ENCODE data around the gene ZNF841. TPM values are rescaled to one million over a fixed set of nuclear protein-coding genes. Genes with fewer than 3 reads are reported as not detected.

Gene ZNF841
- total RNA-seq, 1 donor from 2014 or later: 24.3 TPM

- TF ChIP-seq, protein P1, sequence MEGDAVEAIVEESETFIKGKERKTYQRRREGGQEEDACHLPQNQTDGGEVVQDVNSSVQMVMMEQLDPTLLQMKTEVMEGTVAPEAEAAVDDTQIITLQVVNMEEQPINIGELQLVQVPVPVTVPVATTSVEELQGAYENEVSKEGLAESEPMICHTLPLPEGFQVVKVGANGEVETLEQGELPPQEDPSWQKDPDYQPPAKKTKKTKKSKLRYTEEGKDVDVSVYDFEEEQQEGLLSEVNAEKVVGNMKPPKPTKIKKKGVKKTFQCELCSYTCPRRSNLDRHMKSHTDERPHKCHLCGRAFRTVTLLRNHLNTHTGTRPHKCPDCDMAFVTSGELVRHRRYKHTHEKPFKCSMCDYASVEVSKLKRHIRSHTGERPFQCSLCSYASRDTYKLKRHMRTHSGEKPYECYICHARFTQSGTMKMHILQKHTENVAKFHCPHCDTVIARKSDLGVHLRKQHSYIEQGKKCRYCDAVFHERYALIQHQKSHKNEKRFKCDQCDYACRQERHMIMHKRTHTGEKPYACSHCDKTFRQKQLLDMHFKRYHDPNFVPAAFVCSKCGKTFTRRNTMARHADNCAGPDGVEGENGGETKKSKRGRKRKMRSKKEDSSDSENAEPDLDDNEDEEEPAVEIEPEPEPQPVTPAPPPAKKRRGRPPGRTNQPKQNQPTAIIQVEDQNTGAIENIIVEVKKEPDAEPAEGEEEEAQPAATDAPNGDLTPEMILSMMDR (IDR thresholded peaks at IDR 0.05): no peak
- Mint-ChIP-seq H3K36me3 (ENCODE audit: low read depth) (peaks cover 83% of the 10 kb centered on the region), H3K4me1 (ENCODE audit: low read depth) (no peaks in the 10 kb centered on the region), H3K9me3 (ENCODE audit: low read depth) (peaks cover 82% of the 10 kb centered on the region), H3K4me3 (ENCODE audit: unreplicated experiment) (no peak overlapping the region), H3K27ac (ENCODE audit: unreplicated experiment) (no peak overlapping the region), H3K27me3 (ENCODE audit: low read depth) (no peaks in the 10 kb centered on the region)
- DNase-seq (ENCODE audit: low spot score): no peak
These were observed 19.1 kb upstream of the ZNF841 start for GRCh38 chr19:52114691-52115090.

DNA sequence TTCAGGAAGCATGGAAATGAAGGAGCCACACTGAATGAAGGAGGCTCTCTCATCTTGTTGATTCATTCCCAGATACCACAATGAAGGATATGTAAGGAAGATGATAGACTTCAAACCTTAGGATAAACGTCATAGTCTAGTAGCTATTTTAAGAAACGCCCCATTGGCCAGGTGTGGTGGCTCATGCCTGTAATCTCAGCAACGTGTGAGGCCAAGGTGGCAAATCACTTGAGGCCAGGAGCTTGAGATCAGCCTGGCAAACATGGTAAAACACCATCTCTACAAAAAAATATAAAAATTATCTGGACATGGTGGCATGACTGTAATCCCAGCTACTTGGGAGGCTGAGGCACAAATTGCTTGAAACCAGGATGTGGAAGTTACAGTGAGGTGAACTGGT lies 17.1 kb upstream of the ZNF841 start:
- TF ChIP-seq, protein P1 (IDR thresholded peaks at IDR 0.05): no peak
- H3K36me3 Mint-ChIP-seq (ENCODE audit: low read depth): peaks cover 67% of the 10 kb centered on the region
- H3K27ac Mint-ChIP-seq (ENCODE audit: unreplicated experiment): no peak overlapping the region
- H3K4me1 Mint-ChIP-seq (ENCODE audit: low read depth): no peaks in the 10 kb centered on the region
- DNase-seq (ENCODE audit: low spot score): no peak
- H3K4me3 Mint-ChIP-seq (ENCODE audit: unreplicated experiment): no peak overlapping the region
- H3K27me3 Mint-ChIP-seq (ENCODE audit: low read depth): no peaks in the 10 kb centered on the region
- peaks cover 76% of the 10 kb centered on the region for H3K9me3 Mint-ChIP-seq (ENCODE audit: low read depth)

DNA sequence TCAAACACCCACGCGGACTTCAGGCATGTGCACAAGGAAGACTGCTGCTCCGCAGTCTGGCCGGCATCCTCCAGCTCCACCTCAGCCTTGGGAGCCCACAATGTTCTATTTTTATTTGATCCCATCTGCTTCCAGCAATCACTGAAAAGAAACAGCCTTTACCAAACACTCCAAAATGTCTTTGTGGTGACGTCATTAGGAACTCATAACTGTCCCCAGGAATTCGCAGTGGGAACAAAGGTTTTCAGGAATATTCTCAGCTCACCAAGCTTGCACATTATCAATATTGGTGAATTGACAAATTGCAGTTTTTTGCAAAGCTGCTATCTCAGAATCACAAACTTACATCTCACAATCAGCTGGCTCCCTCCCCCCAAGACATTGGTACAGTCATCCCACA lies 15.2 kb upstream of the ZNF841 start:
- no peaks in the 10 kb centered on the region for H3K4me1 Mint-ChIP-seq (ENCODE audit: low read depth)
- H3K9me3 Mint-ChIP-seq (ENCODE audit: low read depth): peaks cover 73% of the 10 kb centered on the region

DNA sequence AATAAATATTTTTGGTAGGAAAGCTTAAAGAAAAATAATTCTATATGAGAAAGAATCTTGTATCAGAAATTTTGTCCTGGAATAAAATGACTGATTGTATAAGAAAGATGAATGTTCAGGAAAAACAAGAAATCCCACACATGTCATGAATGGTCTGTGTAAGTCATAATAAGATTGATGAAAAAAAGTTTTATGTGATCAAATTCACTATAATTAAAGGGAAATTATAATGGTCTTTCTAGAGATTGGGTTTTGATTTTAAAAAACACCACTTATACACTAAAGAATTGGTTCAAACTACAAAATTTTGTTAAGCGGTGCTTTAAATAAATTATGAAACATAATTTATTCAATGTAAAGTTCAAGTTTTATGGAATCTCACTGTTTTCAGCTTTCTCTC lies 7.2 kb upstream of the ZNF841 start:
- no peaks in the 10 kb centered on the region for H3K27me3 Mint-ChIP-seq (ENCODE audit: low read depth)
- H3K9me3 Mint-ChIP-seq (ENCODE audit: low read depth): peaks cover 39% of the 10 kb centered on the region
- no peak overlapping the region for H3K4me3 Mint-ChIP-seq (ENCODE audit: unreplicated experiment)
- H3K27ac Mint-ChIP-seq (ENCODE audit: unreplicated experiment): no peak overlapping the region
- TF ChIP-seq, protein P1 (IDR thresholded peaks at IDR 0.05): no peak
- DNase-seq (ENCODE audit: low spot score): no peak
- no peaks in the 10 kb centered on the region for H3K4me1 Mint-ChIP-seq (ENCODE audit: low read depth)
- peaks cover 13% of the 10 kb centered on the region for H3K36me3 Mint-ChIP-seq (ENCODE audit: low read depth)

More for the DNA sequence above, 15.2 kb upstream of the ZNF841 start:
- no peak for DNase-seq (ENCODE audit: low spot score)
- H3K36me3 Mint-ChIP-seq (ENCODE audit: low read depth): peaks cover 61% of the 10 kb centered on the region
- H3K4me3 Mint-ChIP-seq (ENCODE audit: unreplicated experiment): no peak overlapping the region
- no peak overlapping the region for H3K27ac Mint-ChIP-seq (ENCODE audit: unreplicated experiment)
- H3K27me3 Mint-ChIP-seq (ENCODE audit: low read depth): no peaks in the 10 kb centered on the region
- TF ChIP-seq, protein P1 (IDR thresholded peaks at IDR 0.05): no peak

DNA sequence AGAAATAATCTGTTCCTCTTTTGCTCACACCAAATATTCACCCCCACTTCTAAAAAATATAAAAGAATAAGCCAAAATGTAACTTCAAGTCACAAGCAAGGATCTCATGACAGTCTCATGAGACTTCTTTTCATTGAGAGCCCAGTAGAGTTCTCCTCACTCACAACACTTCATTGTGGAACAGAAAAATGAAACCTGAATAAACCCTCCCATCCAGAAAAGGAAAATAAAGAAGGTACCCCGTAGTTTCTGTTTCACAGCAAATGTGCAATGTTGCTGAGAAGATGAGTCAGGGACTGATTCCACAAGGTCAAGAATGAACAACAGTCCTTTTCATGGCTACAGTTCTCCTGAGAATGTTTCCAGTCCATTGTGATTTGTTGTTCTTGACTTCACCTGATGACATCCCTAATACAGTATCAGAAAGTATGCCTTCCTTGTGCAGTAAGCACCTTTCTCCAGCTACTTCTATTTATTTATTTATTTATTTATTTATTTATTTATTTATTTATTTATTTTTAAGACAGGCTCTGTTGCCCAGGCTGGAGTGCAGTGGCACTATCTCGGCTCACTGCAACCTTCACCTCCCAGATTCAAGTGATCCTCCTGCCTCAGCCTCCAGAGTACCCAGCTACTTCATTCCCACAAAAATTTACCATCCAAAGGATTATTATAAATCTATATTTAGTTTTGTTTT lies 6.4 kb upstream of the ZNF841 start:
- Mint-ChIP-seq H3K27me3 (ENCODE audit: low read depth) (no peaks in the 10 kb centered on the region), H3K4me1 (ENCODE audit: low read depth) (no peaks in the 10 kb centered on the region), H3K27ac (ENCODE audit: unreplicated experiment) (no peak overlapping the region), H3K4me3 (ENCODE audit: unreplicated experiment) (no peak overlapping the region), H3K9me3 (ENCODE audit: low read depth) (peaks cover 37% of the 10 kb centered on the region), H3K36me3 (ENCODE audit: low read depth) (peaks cover 8% of the 10 kb centered on the region)
- TF ChIP-seq, protein P1 (IDR thresholded peaks at IDR 0.05): no peak
- no peak for DNase-seq (ENCODE audit: low spot score)
